GM19239 (cell line): Measurements from ENCODE around the gene BBS9.
A peak's percentile ranks its signal among the peaks of the same experiment; 100 is the strongest.
"Not testable (repeated sequence)": the region's sequence is repeated elsewhere in the genome, so short reads cannot be mapped to it uniquely, and the experiment has no call there.

Experiments used
- DNase-seq: peaks from one replicate; pipeline ENCODE4 v3.0.0; 2011; ENCODE audit warnings: low spot score; ENCODE audit not compliant: insufficient read length
- FAIRE-seq: peaks from 2 replicates; lab custom pipeline; 2011; peaks lifted over from hg19 to GRCh38; lab: Jason Lieb, UNC

The BBS9 gene

GRCh38 chr7:33192695-33193291 is 63.4 kb downstream of the BBS9 start:
- DNase-seq (no peak), FAIRE-seq (no peak)

- FAIRE-seq: peak; percentile 8
These were observed 64.0 kb downstream of the BBS9 start for GRCh38 chr7:33193308-33193864.

GRCh38 chr7:33195264-33195663 is 65.9 kb downstream of the BBS9 start:
- no peak for FAIRE-seq
- DNase-seq: no peak

More at GRCh38 chr7:33193308-33193864, 64.0 kb downstream of the BBS9 start:
- DNase-seq: no peak

GRCh38 chr7:33196221-33196620 is 66.9 kb downstream of the BBS9 start:
- DNase-seq (no peak), FAIRE-seq (no peak)

- FAIRE-seq (no peak), DNase-seq (no peak)
These were observed 70.9 kb downstream of the BBS9 start for GRCh38 chr7:33200282-33200681.

GRCh38 chr7:33201821-33202220 is 72.5 kb downstream of the BBS9 start:
- DNase-seq (no peak), FAIRE-seq (no peak)

GRCh38 chr7:33210958-33211357 is 81.6 kb downstream of the BBS9 start:
- no peak for FAIRE-seq
- DNase-seq: no peak

- no peak for FAIRE-seq
- DNase-seq: no peak
These were observed 82.8 kb downstream of the BBS9 start for GRCh38 chr7:33212144-33212543.

- DNase-seq (no peak), FAIRE-seq (no peak)
These were observed 86.6 kb downstream of the BBS9 start for GRCh38 chr7:33215992-33216391.

GRCh38 chr7:33217595-33217994 is 88.2 kb downstream of the BBS9 start:
- FAIRE-seq: no peak
- DNase-seq: no peak

- not testable (repeated sequence) for DNase-seq, FAIRE-seq
These were observed 89.6 kb downstream of the BBS9 start for GRCh38 chr7:33218841-33219535.

GRCh38 chr7:33220231-33220630 is 90.9 kb downstream of the BBS9 start:
- DNase-seq (no peak), FAIRE-seq (no peak)

GRCh38 chr7:33221390-33221789 is 92.0 kb downstream of the BBS9 start:
- DNase-seq (no peak), FAIRE-seq (no peak)

- FAIRE-seq: no peak
- DNase-seq: no peak
These were observed 103.3 kb downstream of the BBS9 start for GRCh38 chr7:33232632-33233145.

GRCh38 chr7:33233659-33234058 is 104.3 kb downstream of the BBS9 start:
- FAIRE-seq: no peak
- DNase-seq: no peak

- no peak for DNase-seq
These were observed 107.7 kb downstream of the BBS9 start for GRCh38 chr7:33237036-33237435.

GRCh38 chr7:33243319-33243881 is 114.0 kb downstream of the BBS9 start:
- no peak for DNase-seq
- FAIRE-seq: no peak

More at GRCh38 chr7:33237036-33237435, 107.7 kb downstream of the BBS9 start:
- no peak for FAIRE-seq

- DNase-seq (no peak), FAIRE-seq (no peak)
These were observed 119.3 kb downstream of the BBS9 start for GRCh38 chr7:33248671-33249070.

GRCh38 chr7:33250421-33250871 is 121.1 kb downstream of the BBS9 start:
- FAIRE-seq (no peak), DNase-seq (no peak)

- FAIRE-seq (no peak), DNase-seq (no peak)
These were observed 121.9 kb downstream of the BBS9 start for GRCh38 chr7:33251301-33251700.

- FAIRE-seq (no peak), DNase-seq (no peak)
These were observed 129.2 kb downstream of the BBS9 start for GRCh38 chr7:33258491-33258951.
